C4-2B (cell line): ENCODE data around the gene HBG2.
"Not testable (repeated sequence)": the region's sequence is repeated elsewhere in the genome, so short reads cannot be mapped to it uniquely, and the experiment has no call there.

Experiments used
- H3K27ac ChIP-seq: fragments of 450-650 bp; 2 replicates; pipeline ENCODE4 v1.5.1; 2017
- ZFX ChIP-seq: fragments of 450-650 bp; IDR thresholded peaks from 2 replicates; pipeline ENCODE4 v1.6.1; 2017
- TF ChIP-seq, protein P1 (sequence below): fragments of 450-650 bp; conservative IDR thresholded peaks from 2 replicates; pipeline ENCODE4 v1.5.1; 2017; ENCODE audit warnings: mild to moderate bottlenecking

Gene HBG2

GRCh38 chr11:5254646-5255413 lies at the start of gene HBG2:
TSS of gene HBG2 (minus strand) at chr11:5254781. CDS start at chr11:5254728, 53 bp downstream.
- H3K27ac ChIP-seq, result not testable (repeated sequence)

DNA sequence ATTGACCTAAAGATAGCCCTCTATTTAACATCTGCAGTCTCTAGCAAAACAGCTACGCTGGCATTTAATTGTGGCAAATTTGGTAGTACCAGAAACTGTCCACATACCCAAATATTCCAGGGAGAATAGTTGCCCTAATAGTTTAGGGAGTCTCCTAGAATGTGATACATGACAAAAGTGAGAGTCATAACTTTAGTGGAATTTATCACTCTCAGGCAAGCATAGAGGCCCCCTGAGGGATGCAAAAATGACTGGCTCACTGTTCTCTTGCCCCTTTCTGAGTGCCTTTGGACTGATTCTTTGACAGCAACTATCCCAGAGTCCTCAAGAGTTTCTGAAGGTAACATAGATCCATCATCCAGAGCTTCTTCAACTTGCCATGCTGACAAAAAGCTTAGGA lies 49.5 kb upstream of the HBG2 start:
- H3K27ac ChIP-seq, result no peak overlapping the region
- no peak for TF ChIP-seq ZFX
- TF ChIP-seq, protein P1, sequence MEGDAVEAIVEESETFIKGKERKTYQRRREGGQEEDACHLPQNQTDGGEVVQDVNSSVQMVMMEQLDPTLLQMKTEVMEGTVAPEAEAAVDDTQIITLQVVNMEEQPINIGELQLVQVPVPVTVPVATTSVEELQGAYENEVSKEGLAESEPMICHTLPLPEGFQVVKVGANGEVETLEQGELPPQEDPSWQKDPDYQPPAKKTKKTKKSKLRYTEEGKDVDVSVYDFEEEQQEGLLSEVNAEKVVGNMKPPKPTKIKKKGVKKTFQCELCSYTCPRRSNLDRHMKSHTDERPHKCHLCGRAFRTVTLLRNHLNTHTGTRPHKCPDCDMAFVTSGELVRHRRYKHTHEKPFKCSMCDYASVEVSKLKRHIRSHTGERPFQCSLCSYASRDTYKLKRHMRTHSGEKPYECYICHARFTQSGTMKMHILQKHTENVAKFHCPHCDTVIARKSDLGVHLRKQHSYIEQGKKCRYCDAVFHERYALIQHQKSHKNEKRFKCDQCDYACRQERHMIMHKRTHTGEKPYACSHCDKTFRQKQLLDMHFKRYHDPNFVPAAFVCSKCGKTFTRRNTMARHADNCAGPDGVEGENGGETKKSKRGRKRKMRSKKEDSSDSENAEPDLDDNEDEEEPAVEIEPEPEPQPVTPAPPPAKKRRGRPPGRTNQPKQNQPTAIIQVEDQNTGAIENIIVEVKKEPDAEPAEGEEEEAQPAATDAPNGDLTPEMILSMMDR, result no peak

DNA sequence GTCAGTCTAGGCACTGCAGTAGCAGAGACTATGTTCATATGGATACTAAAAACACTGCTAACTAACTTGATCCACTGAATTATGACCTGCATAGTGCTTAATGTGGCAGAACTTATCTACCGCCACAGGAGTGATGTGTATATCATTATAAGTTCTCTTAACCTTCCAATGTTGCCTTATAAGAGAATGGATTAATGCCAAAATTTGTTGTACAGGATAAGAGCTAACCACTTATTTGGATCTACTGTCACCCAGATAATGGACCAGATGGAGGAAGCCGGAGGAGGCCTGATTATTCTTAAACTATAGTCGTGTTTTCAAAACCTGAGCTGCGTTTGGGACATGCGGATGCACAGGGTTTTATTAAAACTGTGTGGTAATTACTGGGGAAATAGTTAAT lies 49.0 kb upstream of the HBG2 start:
- TF ChIP-seq, protein P1, result no peak
- H3K27ac ChIP-seq, result no peak overlapping the region

DNA sequence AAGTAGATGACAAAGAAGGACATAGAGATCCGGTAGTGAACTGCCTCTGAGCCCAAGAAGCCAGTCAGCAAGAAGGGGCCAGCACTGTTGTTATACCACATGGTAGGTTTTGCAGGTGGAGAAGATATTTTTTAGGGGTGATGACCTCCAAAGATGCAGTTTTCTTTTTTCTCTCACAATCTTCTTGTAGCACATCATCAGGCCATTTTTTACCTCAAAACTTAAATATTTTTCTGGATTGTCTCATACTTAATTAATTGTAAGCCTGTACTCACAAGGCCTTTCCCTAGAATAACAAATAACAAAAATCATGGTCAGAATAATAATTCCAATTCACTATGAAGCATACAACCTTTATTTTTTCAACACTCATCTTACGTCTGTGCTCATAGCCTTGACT lies 47.3 kb upstream of the HBG2 start, which contains the start of gene OR51B4:
Gene OR51B4 (minus strand): TSS at position 101 of the 400 bp plus-strand sequence. CDS start 0 bp downstream, at position 101.
- H3K27ac ChIP-seq, result no peak within 1 kb of the TSS

DNA sequence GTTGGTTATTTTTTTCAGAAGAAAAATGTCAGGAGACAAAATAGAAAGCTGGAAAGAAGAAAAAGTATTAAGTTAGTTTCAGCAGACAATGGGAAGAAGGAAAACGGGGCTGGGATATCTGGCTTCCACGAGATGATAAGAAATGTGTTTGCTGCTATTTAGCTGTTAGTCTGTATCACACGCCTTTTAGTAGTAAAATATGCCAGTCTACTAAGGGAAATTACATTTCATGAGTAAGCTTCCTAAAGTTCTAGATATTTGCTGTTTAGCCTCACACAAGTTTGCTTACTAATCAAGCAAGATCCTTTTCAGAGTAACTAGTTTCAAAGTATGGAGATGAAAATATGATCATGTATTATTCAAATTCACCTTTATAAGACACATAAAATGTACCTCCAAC lies 45.7 kb upstream of the HBG2 start:
- no peak for TF ChIP-seq ZFX
- TF ChIP-seq, protein P1, result no peak
- no peak overlapping the region for H3K27ac ChIP-seq

More for the DNA sequence above, 47.3 kb upstream of the HBG2 start, which contains the start of gene OR51B4:
- TF ChIP-seq, protein P1, result no peak
- TF ChIP-seq ZFX, result no peak

GRCh38 chr11:5298451-5298850 lies 43.9 kb upstream of the HBG2 start:
- no peak overlapping the region for H3K27ac ChIP-seq
- TF ChIP-seq ZFX, result no peak
- TF ChIP-seq, protein P1, result no peak

- no peak overlapping the region for H3K27ac ChIP-seq
- no peak for TF ChIP-seq ZFX
- TF ChIP-seq, protein P1, result no peak
Measured at GRCh38 chr11:5297721-5298323, 43.2 kb upstream of the HBG2 start.

DNA sequence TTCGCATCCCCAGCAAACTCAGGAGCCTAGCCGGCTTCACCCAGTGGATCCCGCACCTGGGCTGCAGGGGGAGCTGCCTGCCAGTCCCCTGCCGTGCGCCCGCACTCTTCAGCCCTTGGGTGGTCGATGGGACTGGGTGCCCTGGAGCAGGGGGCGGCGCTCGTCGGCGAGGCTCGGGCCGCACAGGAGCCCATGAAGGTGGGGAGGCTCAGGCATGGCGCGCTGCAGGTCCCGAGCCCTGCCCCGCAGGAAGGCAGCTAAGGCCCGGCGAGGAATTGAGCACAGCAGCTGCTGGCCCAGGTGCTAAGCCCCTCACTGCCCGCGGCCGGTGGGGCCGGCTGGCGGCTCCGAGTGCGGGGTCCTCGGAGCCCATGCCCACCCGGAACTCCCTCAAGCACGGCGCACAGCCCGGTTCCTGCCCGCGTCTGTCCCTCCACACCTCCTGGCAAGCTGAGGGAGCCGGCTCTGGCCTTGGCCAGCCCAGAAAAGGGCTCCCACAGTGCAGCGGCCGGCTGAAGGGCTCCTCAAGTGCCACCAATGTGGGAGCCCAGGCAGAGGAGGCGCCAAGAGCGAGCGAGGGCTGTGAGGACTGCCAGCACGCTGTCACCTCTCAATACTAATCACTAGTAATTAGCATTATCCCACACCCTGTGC lies 39.9 kb upstream of the HBG2 start:
- H3K27ac ChIP-seq, result not testable (repeated sequence)
